Measurements from ENCODE around the gene TRAPPC14. TPM values are rescaled to one million over a fixed set of nuclear protein-coding genes. Genes with fewer than 3 reads are reported as not detected.

The TRAPPC14 gene
- total and polyA plus RNA-seq, 4 donors: 2.8 to 9.7 (median 5.2) TPM

- Histone ChIP-seq H3K4me1 (ENCODE audit: control insufficient read depth in 4 of 4, insufficient read depth in 4 of 4, low read length in 3 of 4) (no peaks in the 10 kb centered on the region), H3K27me3 (ENCODE audit: control insufficient read depth in 4 of 4, insufficient read depth in 4 of 4, low read length in 3 of 4) (no peaks in the 10 kb centered on the region), H3K27ac (ENCODE audit: low read depth in 1 of 2, low read length in 2 of 2) (no peak overlapping the region), H3K4me3 (ENCODE audit: low read depth in 1 of 3, low read length in 3 of 3) (no peak overlapping the region), H3K36me3 (ENCODE audit: control insufficient read depth in 4 of 4, insufficient read depth in 3 of 4, low read depth in 1 of 4, low read length in 3 of 4) (peaks cover 2 to 45% (median 22%) of the 10 kb centered on the region in 4 donors), H3K9me3 (ENCODE audit: control insufficient read depth in 4 of 4, low read length in 3 of 4) (no peaks in the 10 kb centered on the region), H3K9ac (ENCODE audit: low read depth in 1 of 2, low read length in 2 of 2) (no peak overlapping the region)
- WGBS: 92% methylated on average over 13 of the region's 13 CpGs
- no peak for TF ChIP-seq HNF4A (conservative IDR thresholded peaks at IDR 0.05)
- TF ChIP-seq ATF3 (IDR thresholded peaks at IDR 0.05): no peak
- no peak for TF ChIP-seq MAX (IDR thresholded peaks at IDR 0.05)
- TF ChIP-seq RXRA (IDR thresholded peaks at IDR 0.05): no peak
- TF ChIP-seq JUND (IDR thresholded peaks at IDR 0.05): no peak
- no peak for DNase-seq (ENCODE audit: low spot score)
Measured at GRCh38 chr7:100111914-100112313, 46.6 kb downstream of the TRAPPC14 start.

GRCh38 chr7:100111156-100111555 is 47.4 kb downstream of the TRAPPC14 start:
- H3K4me1 ChIP-seq (ENCODE audit: control insufficient read depth in 4 of 4, insufficient read depth in 4 of 4, low read length in 3 of 4): no peaks in the 10 kb centered on the region
- H3K9ac ChIP-seq (ENCODE audit: low read depth in 1 of 2, low read length in 2 of 2): no peak overlapping the region
- H3K27me3 ChIP-seq (ENCODE audit: control insufficient read depth in 4 of 4, insufficient read depth in 4 of 4, low read length in 3 of 4): no peaks in the 10 kb centered on the region
- H3K9me3 ChIP-seq (ENCODE audit: control insufficient read depth in 4 of 4, low read length in 3 of 4): no peaks in the 10 kb centered on the region
- H3K4me3 ChIP-seq (ENCODE audit: low read depth in 1 of 3, low read length in 3 of 3): no peak overlapping the region
- WGBS: 97% methylated on average over 7 of the region's 7 CpGs
- H3K27ac ChIP-seq (ENCODE audit: low read depth in 1 of 2, low read length in 2 of 2): no peak overlapping the region
- H3K36me3 ChIP-seq (ENCODE audit: control insufficient read depth in 4 of 4, insufficient read depth in 3 of 4, low read depth in 1 of 4, low read length in 3 of 4): peaks cover 3 to 49% (median 23%) of the 10 kb centered on the region in 4 donors
- no peak for DNase-seq (ENCODE audit: low spot score)
- TF ChIP-seq EGR1 (IDR thresholded peaks at IDR 0.05; ENCODE audit: low read depth in 2 of 2) (no peak), NR2F2 (IDR thresholded peaks at IDR 0.05) (no peak), FOXA1 (IDR thresholded peaks at IDR 0.05) (no peak), ATF3 (IDR thresholded peaks at IDR 0.05) (no peak), FOXA2 (IDR thresholded peaks at IDR 0.05) (no peak), SP1 (IDR thresholded peaks at IDR 0.05) (no peak), ZBTB33 (IDR thresholded peaks at IDR 0.05) (no peak), HNF4G (IDR thresholded peaks at IDR 0.05) (no peak), TAF1 (conservative IDR thresholded peaks at IDR 0.05) (no peak), HNF4A (conservative IDR thresholded peaks at IDR 0.05) (no peak), GABPA (IDR thresholded peaks at IDR 0.05 in 1 of 2, conservative IDR thresholded peaks at IDR 0.05 in 1 of 2) (no peak), YY1 (IDR thresholded peaks at IDR 0.05) (no peak), RXRA (IDR thresholded peaks at IDR 0.05) (no peak), MAX (IDR thresholded peaks at IDR 0.05) (no peak), JUND (IDR thresholded peaks at IDR 0.05) (no peak), REST (IDR thresholded peaks at IDR 0.05) (no peak), CTCF (IDR thresholded peaks at IDR 0.05; ENCODE audit: low read depth, low read length, missing input control) (no peak), RAD21 (IDR thresholded peaks at IDR 0.05) (no peak)

Measured in liver (tissue), 9 donors.